Measurements from ENCODE around the gene AREG. TPM values are rescaled to one million over a fixed set of nuclear protein-coding genes. Genes with fewer than 3 reads are reported as not detected.

The AREG gene
- total and polyA plus RNA-seq, 2 donors (not counting 1 experiment from before 2014, with no cell fraction given), result 0.50 to 2.0 TPM

DNA sequence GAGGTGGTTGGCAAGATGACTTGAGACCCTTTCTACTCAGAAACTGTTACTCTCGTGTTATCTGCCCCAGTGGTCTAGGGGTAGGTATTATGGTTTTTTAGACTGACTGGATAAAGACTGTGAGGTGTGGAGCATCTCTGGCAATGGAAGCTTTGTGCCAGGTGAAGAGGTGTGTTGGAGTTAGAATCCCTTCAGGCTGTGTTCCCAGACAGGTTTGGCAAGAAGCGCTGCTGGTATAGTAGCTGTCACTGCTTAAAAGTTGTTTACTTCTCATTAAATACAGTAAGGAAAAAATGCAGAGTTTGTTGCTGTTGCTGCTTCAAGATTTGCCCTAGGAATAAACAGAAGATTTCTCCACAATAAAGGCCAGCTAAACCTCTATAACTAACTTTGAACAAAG lies 35.3 kb downstream of the AREG start:
- Histone ChIP-seq H3K27ac (ENCODE audit: insufficient read depth, low read length) (no peak overlapping the region), H4K20me1 (ENCODE audit: control insufficient read depth, extremely low read depth, insufficient read depth, low read length) (no peaks in the 10 kb centered on the region), H3K4me2 (ENCODE audit: extremely low read depth, insufficient read depth, low read length) (no peak overlapping the region), H3K9ac (ENCODE audit: insufficient read depth, low read length) (no peak overlapping the region), H3K36me3 (ENCODE audit: control insufficient read depth, insufficient read depth, low read length) (no peaks in the 10 kb centered on the region), H3K27me3 (ENCODE audit: control insufficient read depth, insufficient read depth, low read length) (no peaks in the 10 kb centered on the region), H3K9me3 (ENCODE audit: control insufficient read depth, insufficient read depth, low read depth, low read length) (no peaks in the 10 kb centered on the region), H3K4me3 (replicated peaks in 1 of 4; ENCODE audit: control extremely low read depth in 1 of 4, insufficient read depth in 1 of 4, low read depth in 3 of 4, low read length in 4 of 4) (no peak overlapping the region), H3K79me2 (ENCODE audit: control insufficient read depth, insufficient read depth, low read length) (no peaks in the 10 kb centered on the region), H3K4me1 (ENCODE audit: control insufficient read depth, extremely low read depth, insufficient read depth, low read length) (no peaks in the 10 kb centered on the region), H2AFZ (ENCODE audit: low read length) (no peak overlapping the region)
- DNase-seq (ENCODE audit: low read depth in 2 of 2), result no peak
- TF ChIP-seq EZH2 (IDR thresholded peaks at IDR 0.05; ENCODE audit: low read length, missing control alignments), result no peak
- TF ChIP-seq, protein P1, sequence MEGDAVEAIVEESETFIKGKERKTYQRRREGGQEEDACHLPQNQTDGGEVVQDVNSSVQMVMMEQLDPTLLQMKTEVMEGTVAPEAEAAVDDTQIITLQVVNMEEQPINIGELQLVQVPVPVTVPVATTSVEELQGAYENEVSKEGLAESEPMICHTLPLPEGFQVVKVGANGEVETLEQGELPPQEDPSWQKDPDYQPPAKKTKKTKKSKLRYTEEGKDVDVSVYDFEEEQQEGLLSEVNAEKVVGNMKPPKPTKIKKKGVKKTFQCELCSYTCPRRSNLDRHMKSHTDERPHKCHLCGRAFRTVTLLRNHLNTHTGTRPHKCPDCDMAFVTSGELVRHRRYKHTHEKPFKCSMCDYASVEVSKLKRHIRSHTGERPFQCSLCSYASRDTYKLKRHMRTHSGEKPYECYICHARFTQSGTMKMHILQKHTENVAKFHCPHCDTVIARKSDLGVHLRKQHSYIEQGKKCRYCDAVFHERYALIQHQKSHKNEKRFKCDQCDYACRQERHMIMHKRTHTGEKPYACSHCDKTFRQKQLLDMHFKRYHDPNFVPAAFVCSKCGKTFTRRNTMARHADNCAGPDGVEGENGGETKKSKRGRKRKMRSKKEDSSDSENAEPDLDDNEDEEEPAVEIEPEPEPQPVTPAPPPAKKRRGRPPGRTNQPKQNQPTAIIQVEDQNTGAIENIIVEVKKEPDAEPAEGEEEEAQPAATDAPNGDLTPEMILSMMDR (conservative IDR thresholded peaks at IDR 0.05 in 1 of 2, IDR thresholded peaks at IDR 0.05 in 1 of 2; ENCODE audit: low read depth in 1 of 2, low read length in 2 of 2), result no peak

DNA sequence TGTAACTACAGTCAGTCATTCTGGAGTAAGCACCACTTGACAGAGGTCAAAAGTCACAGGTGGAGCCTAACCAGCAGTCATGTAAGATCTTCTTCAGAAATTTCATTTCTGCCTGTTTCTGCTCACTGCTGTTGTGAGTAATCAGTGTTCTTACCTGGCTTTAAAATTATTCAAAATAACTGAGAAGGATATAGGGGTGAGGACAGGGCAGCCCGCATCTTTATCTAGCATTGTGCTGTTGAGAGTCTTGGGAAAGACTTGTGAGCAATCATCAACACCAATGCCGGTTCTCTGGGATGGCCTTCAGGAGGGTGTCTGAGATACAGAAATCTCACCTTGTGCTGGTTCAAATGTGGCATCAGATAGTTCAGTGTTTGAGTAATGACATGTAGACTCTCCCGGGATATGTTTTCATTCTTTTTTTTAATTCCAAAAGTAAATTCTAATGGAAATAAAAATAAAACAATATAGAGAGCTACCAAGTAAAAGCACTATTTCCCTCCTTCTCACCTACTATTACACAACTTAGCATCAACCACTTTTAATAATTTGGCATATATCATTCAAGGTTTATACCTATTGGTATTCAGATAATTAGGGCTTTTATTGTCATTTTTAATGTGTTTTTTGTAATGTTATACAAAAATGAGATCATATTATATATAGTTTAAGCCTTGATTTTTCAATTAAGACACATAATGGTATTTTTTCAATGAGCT lies 37.1 kb downstream of the AREG start:
- H4K20me1 ChIP-seq (ENCODE audit: control insufficient read depth, extremely low read depth, insufficient read depth, low read length), result no peaks in the 10 kb centered on the region
- no peaks in the 10 kb centered on the region for H3K27me3 ChIP-seq (ENCODE audit: control insufficient read depth, insufficient read depth, low read length)
- TF ChIP-seq, protein P1 (conservative IDR thresholded peaks at IDR 0.05 in 1 of 2, IDR thresholded peaks at IDR 0.05 in 1 of 2; ENCODE audit: low read depth in 1 of 2, low read length in 2 of 2), result no peak
- no peak for TF ChIP-seq EZH2 (IDR thresholded peaks at IDR 0.05; ENCODE audit: low read length, missing control alignments)
- H3K4me3 ChIP-seq (replicated peaks in 1 of 4; ENCODE audit: control extremely low read depth in 1 of 4, insufficient read depth in 1 of 4, low read depth in 3 of 4, low read length in 4 of 4), result no peak overlapping the region
- no peaks in the 10 kb centered on the region for H3K36me3 ChIP-seq (ENCODE audit: control insufficient read depth, insufficient read depth, low read length)
- H3K9ac ChIP-seq (ENCODE audit: insufficient read depth, low read length), result no peak overlapping the region
- no peaks in the 10 kb centered on the region for H3K9me3 ChIP-seq (ENCODE audit: control insufficient read depth, insufficient read depth, low read depth, low read length)
- no peak overlapping the region for H2AFZ ChIP-seq (ENCODE audit: low read length)
- no peaks in the 10 kb centered on the region for H3K79me2 ChIP-seq (ENCODE audit: control insufficient read depth, insufficient read depth, low read length)
- DNase-seq (ENCODE audit: low read depth in 2 of 2), result no peak
- H3K4me1 ChIP-seq (ENCODE audit: control insufficient read depth, extremely low read depth, insufficient read depth, low read length), result no peaks in the 10 kb centered on the region
- H3K27ac ChIP-seq (ENCODE audit: insufficient read depth, low read length), result no peak overlapping the region
- H3K4me2 ChIP-seq (ENCODE audit: extremely low read depth, insufficient read depth, low read length), result no peak overlapping the region

- H3K27ac ChIP-seq (ENCODE audit: insufficient read depth, low read length), result no peak overlapping the region
- no peak for DNase-seq (ENCODE audit: low read depth in 2 of 2)
- H3K79me2 ChIP-seq (ENCODE audit: control insufficient read depth, insufficient read depth, low read length), result no peaks in the 10 kb centered on the region
- H3K4me3 ChIP-seq (replicated peaks in 1 of 4; ENCODE audit: control extremely low read depth in 1 of 4, insufficient read depth in 1 of 4, low read depth in 3 of 4, low read length in 4 of 4), result no peak overlapping the region
- no peaks in the 10 kb centered on the region for H3K4me1 ChIP-seq (ENCODE audit: control insufficient read depth, extremely low read depth, insufficient read depth, low read length)
- H3K9ac ChIP-seq (ENCODE audit: insufficient read depth, low read length), result no peak overlapping the region
- H3K36me3 ChIP-seq (ENCODE audit: control insufficient read depth, insufficient read depth, low read length), result no peaks in the 10 kb centered on the region
- no peaks in the 10 kb centered on the region for H3K27me3 ChIP-seq (ENCODE audit: control insufficient read depth, insufficient read depth, low read length)
- no peak overlapping the region for H3K4me2 ChIP-seq (ENCODE audit: extremely low read depth, insufficient read depth, low read length)
- H3K9me3 ChIP-seq (ENCODE audit: control insufficient read depth, insufficient read depth, low read depth, low read length), result no peaks in the 10 kb centered on the region
- H2AFZ ChIP-seq (ENCODE audit: low read length), result no peak overlapping the region
- no peaks in the 10 kb centered on the region for H4K20me1 ChIP-seq (ENCODE audit: control insufficient read depth, extremely low read depth, insufficient read depth, low read length)
- TF ChIP-seq, protein P1 (conservative IDR thresholded peaks at IDR 0.05 in 1 of 2, IDR thresholded peaks at IDR 0.05 in 1 of 2; ENCODE audit: low read depth in 1 of 2, low read length in 2 of 2), result no peak
- no peak for TF ChIP-seq EZH2 (IDR thresholded peaks at IDR 0.05; ENCODE audit: low read length, missing control alignments)
Measured at GRCh38 chr4:74483226-74483911, 38.4 kb downstream of the AREG start.

Data from fibroblast of lung (primary cell).